Mesendoderm (in vitro differentiated cells): ENCODE results near the gene FAM90A26.
"Not testable (repeated sequence)": the region's sequence is repeated elsewhere in the genome, so short reads cannot be mapped to it uniquely, and the experiment has no call there.

Experiments
- DNase-seq: peaks from one replicate; pipeline ENCODE4 v3.0.0; 2013
- H2AK5ac ChIP-seq: 2 replicates; pipeline ENCODE4 v1.6.1; 2013; ENCODE audit warnings: low read length, inconsistent platforms
- H2BK120ac ChIP-seq: 2 replicates; pipeline ENCODE4 v1.6.1; 2013; ENCODE audit warnings: low read depth, mild to moderate bottlenecking, low read length, moderate library complexity, mixed read lengths
- H2BK15ac ChIP-seq: replicated peaks from 2 replicates; pipeline ENCODE4 v1.6.1; 2013; ENCODE audit warnings: low read depth, mild to moderate bottlenecking, moderate library complexity
- H2BK5ac ChIP-seq: 2 replicates; pipeline ENCODE4 v1.6.1; 2013; ENCODE audit warnings: low read length, inconsistent platforms
- H3K18ac ChIP-seq: 2 replicates; pipeline ENCODE4 v1.6.1; 2013; ENCODE audit warnings: mild to moderate bottlenecking, low read length, mixed read lengths
- H3K23ac ChIP-seq: one replicate; pipeline ENCODE4 v1.6.1; 2013; ENCODE audit warnings: low read length
- H3K27ac ChIP-seq: 2 replicates; pipeline ENCODE4 v1.5.1; 2013; ENCODE audit warnings: low read depth, mild to moderate bottlenecking, inconsistent platforms, low read length, moderate library complexity
- H3K27me3 ChIP-seq: 2 replicates; pipeline ENCODE4 v1.6.1; 2013; ENCODE audit warnings: low read length, control low read depth, mild to moderate bottlenecking, inconsistent platforms; ENCODE audit not compliant: insufficient read depth, poor library complexity
- H3K36me3 ChIP-seq: 2 replicates; pipeline ENCODE4 v1.6.1; 2013; ENCODE audit warnings: low read length, inconsistent platforms; ENCODE audit not compliant: control insufficient read depth, insufficient read depth
- H3K4ac ChIP-seq: one replicate; pipeline ENCODE4 v1.6.1; 2013; ENCODE audit warnings: low read depth, mild to moderate bottlenecking, low read length, moderate library complexity
- H3K4me1 ChIP-seq: 2 replicates; pipeline ENCODE4 v1.6.1; 2013; ENCODE audit warnings: low read depth, low read length, inconsistent platforms; ENCODE audit not compliant: control insufficient read depth
- H3K4me2 ChIP-seq: 2 replicates; pipeline ENCODE4 v1.6.1; 2013; ENCODE audit warnings: low read length
- H3K4me3 ChIP-seq: 2 replicates; pipeline ENCODE4 v1.5.1; 2013; ENCODE audit warnings: mild to moderate bottlenecking, low read length
- H3K56ac ChIP-seq: one replicate; pipeline ENCODE4 v1.6.1; 2013; ENCODE audit warnings: low read length
- H3K79me1 ChIP-seq: 2 replicates; pipeline ENCODE4 v1.6.1; 2013; ENCODE audit warnings: low read length, inconsistent platforms
- H3K79me2 ChIP-seq: 2 replicates; pipeline ENCODE4 v1.6.1; 2013; ENCODE audit warnings: mild to moderate bottlenecking, low read length; ENCODE audit not compliant: control insufficient read depth, insufficient read depth
- H3K9ac ChIP-seq: 2 replicates; pipeline ENCODE4 v1.6.1; 2013; ENCODE audit warnings: low read length, inconsistent platforms
- H4K5ac ChIP-seq: one replicate; pipeline ENCODE4 v1.6.1; 2013; ENCODE audit warnings: low read length
- H4K8ac ChIP-seq: one replicate; pipeline ENCODE4 v1.6.1; 2013; ENCODE audit warnings: low read depth, mild to moderate bottlenecking, control low read depth, low read length, moderate library complexity
- WGBS: extraction: QIAGEN DNeasy Blood & Tissue Kit; methylation state at CpG from one replicate; pipeline ENCODE4 v1.1.7; 2013; ENCODE audit warnings: low lambda C conversion rate, missing lambda C conversion rate; ENCODE audit not compliant: insufficient coverage; ENCODE audit errors: extremely low coverage; 5-methylcytosine and 5-hydroxymethylcytosine counted together

The FAM90A26 gene

DNA sequence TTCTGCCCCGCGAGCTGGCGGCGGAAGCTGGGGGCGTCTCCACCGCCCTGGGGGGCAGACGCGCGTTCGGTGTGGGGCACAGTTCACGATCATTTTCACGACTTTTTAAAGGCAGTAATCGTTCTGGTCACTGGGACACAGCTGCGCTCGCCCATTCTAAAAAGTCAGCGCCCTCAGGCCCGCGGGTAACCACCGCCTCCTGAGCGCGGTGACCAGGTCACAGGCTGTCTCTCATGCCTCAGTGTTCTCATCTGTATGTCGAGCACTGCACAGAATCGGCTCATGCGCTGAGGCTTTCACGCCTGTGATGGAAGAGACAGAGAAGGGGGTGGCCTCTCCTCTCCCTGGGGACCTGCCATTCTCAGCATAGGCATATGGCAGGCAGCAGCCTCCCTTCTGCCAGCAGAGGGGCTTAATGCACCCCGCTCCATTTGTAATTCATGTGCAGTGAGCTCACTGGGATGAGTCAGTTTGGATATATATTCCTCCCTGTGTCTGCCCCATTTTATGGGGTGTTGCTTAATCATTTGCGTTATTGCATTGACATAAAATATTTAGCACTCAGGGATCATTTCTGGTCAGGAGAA is 16.5 kb upstream of the FAM90A26 start:
- no CpG with 5 or more reads among the region's 27 CpGs for WGBS
- Histone ChIP-seq H3K4me2 (peak overlapping the region; percentile 25), H3K4me3 (peak overlapping the region; percentile 33), H3K56ac (peak overlapping the region; percentile 73), H3K9ac (peak overlapping the region; percentile 73)
- not testable (repeated sequence) for H4K8ac ChIP-seq, H3K79me2 ChIP-seq, H3K27me3 ChIP-seq, H3K79me1 ChIP-seq, H3K4ac ChIP-seq, H3K18ac ChIP-seq, H2AK5ac ChIP-seq, H4K5ac ChIP-seq, H2BK5ac ChIP-seq, H2BK120ac ChIP-seq, H3K27ac ChIP-seq, H3K23ac ChIP-seq, H3K36me3 ChIP-seq, H3K4me1 ChIP-seq, H2BK15ac ChIP-seq
- DNase-seq, result peak; percentile 45

- H3K4ac ChIP-seq, H2AK5ac ChIP-seq, H3K27ac ChIP-seq, H2BK120ac ChIP-seq, H4K5ac ChIP-seq, H2BK5ac ChIP-seq, H3K27me3 ChIP-seq, DNase-seq, H3K4me1 ChIP-seq, H3K23ac ChIP-seq, H4K8ac ChIP-seq, H3K4me3 ChIP-seq, H2BK15ac ChIP-seq, H3K4me2 ChIP-seq, H3K36me3 ChIP-seq, H3K18ac ChIP-seq, H3K79me2 ChIP-seq, H3K79me1 ChIP-seq, H3K56ac ChIP-seq, H3K9ac ChIP-seq: not testable (repeated sequence)
- WGBS, result no CpG with 5 or more reads among the region's 12 CpGs
Measured at GRCh38 chr4:9155101-9155886, 14.9 kb upstream of the FAM90A26 start.

GRCh38 chr4:9158392-9158791 is 11.8 kb upstream of the FAM90A26 start:
- H3K27me3 ChIP-seq, H3K56ac ChIP-seq, H3K36me3 ChIP-seq, H2BK15ac ChIP-seq, H3K23ac ChIP-seq, H3K4me1 ChIP-seq, H3K9ac ChIP-seq, H4K8ac ChIP-seq, H3K4ac ChIP-seq, H2AK5ac ChIP-seq, H3K4me2 ChIP-seq, H2BK120ac ChIP-seq, H3K4me3 ChIP-seq, H4K5ac ChIP-seq, H3K27ac ChIP-seq, H3K18ac ChIP-seq, H3K79me1 ChIP-seq, H2BK5ac ChIP-seq, H3K79me2 ChIP-seq: not testable (repeated sequence)
- no CpG with 5 or more reads among the region's 6 CpGs for WGBS
- peak; percentile 42 for DNase-seq

- H3K27ac ChIP-seq, H2BK5ac ChIP-seq, H3K9ac ChIP-seq, H2BK15ac ChIP-seq, H3K4me2 ChIP-seq, H3K79me1 ChIP-seq, H3K4ac ChIP-seq, H3K18ac ChIP-seq, H3K23ac ChIP-seq, H3K4me3 ChIP-seq, H3K79me2 ChIP-seq, H3K27me3 ChIP-seq, H4K5ac ChIP-seq, H3K36me3 ChIP-seq, H3K4me1 ChIP-seq, H2AK5ac ChIP-seq, H3K56ac ChIP-seq, H4K8ac ChIP-seq, DNase-seq, H2BK120ac ChIP-seq: not testable (repeated sequence)
- no CpG with 5 or more reads among the region's 6 CpGs for WGBS
Measured at GRCh38 chr4:9160046-9160445, 10.2 kb upstream of the FAM90A26 start.

GRCh38 chr4:9165990-9166389 is 4.2 kb upstream of the FAM90A26 start:
- WGBS, result no CpG with 5 or more reads among the region's 8 CpGs

More at GRCh38 chr4:9165990-9166389, 4.2 kb upstream of the FAM90A26 start:
- H4K8ac ChIP-seq, H3K9ac ChIP-seq, H3K4ac ChIP-seq, H4K5ac ChIP-seq, H3K4me1 ChIP-seq, H2BK5ac ChIP-seq, H2AK5ac ChIP-seq, H2BK15ac ChIP-seq, H3K56ac ChIP-seq, H3K36me3 ChIP-seq, H3K4me3 ChIP-seq, H3K23ac ChIP-seq, H2BK120ac ChIP-seq, H3K79me1 ChIP-seq, H3K27ac ChIP-seq, H3K18ac ChIP-seq, H3K4me2 ChIP-seq, H3K79me2 ChIP-seq, H3K27me3 ChIP-seq: not testable (repeated sequence)
- DNase-seq, result peak; percentile 36
